ENCODE measurements around the gene LSR.
"Not testable (repeated sequence)": the region's sequence is repeated elsewhere in the genome, so short reads cannot be mapped to it uniquely, and the experiment has no call there.

Gene LSR

GRCh38 chr19:35219008-35219407 lies 29.8 kb upstream of the LSR start:
- no peak for DNase-seq

- DNase-seq: peak; percentile 38
These were observed 28.4 kb upstream of the LSR start for GRCh38 chr19:35220315-35220921.

GRCh38 chr19:35220973-35221590 lies 27.7 kb upstream of the LSR start:
- peak; percentile 45 for DNase-seq

GRCh38 chr19:35222373-35223015 lies 26.3 kb upstream of the LSR start:
- DNase-seq: peak; percentile 49

- peak; percentile 55 for DNase-seq
These were observed 25.6 kb upstream of the LSR start for GRCh38 chr19:35223084-35223790.

- peak; percentile 40 for DNase-seq
These were observed 24.8 kb upstream of the LSR start for GRCh38 chr19:35223862-35224505.

GRCh38 chr19:35224681-35225571 lies 23.9 kb upstream of the LSR start:
- peak; percentile 52 for DNase-seq

- peak; percentile 43 for DNase-seq
These were observed 22.9 kb upstream of the LSR start for GRCh38 chr19:35225951-35226350.

- no peak for DNase-seq
These were observed 22.1 kb upstream of the LSR start for GRCh38 chr19:35226748-35227147.

- DNase-seq: peak; percentile 42
These were observed 20.4 kb upstream of the LSR start, which contains the start of gene FAM187B for GRCh38 chr19:35228177-35228930. FAM187B (minus strand) TSS chr19:35228739; CDS start chr19:35228680, 59 bp downstream.

- peak; percentile 38 for DNase-seq
These were observed 19.2 kb upstream of the LSR start for GRCh38 chr19:35229601-35230000.

- peak; percentile 38 for DNase-seq
These were observed 16.7 kb upstream of the LSR start for GRCh38 chr19:35231956-35232645.

- DNase-seq: peak; percentile 35
These were observed 15.9 kb upstream of the LSR start for GRCh38 chr19:35232912-35233311.

GRCh38 chr19:35236638-35237400 lies 12.0 kb upstream of the LSR start:
- peak; percentile 56 for DNase-seq

- not testable (repeated sequence) for DNase-seq
These were observed 9.2 kb upstream of the LSR start for GRCh38 chr19:35239597-35239996.

GRCh38 chr19:35240327-35240726 lies 8.5 kb upstream of the LSR start:
- DNase-seq: peak; percentile 45

- DNase-seq: no peak
These were observed 7.4 kb upstream of the LSR start for GRCh38 chr19:35241417-35241816.

- DNase-seq: no peak
These were observed 2.2 kb upstream of the LSR start for GRCh38 chr19:35246466-35247092.
